ENCODE data around the gene ZNF592. TPM values are rescaled to one million over a fixed set of nuclear protein-coding genes. Genes with fewer than 3 reads are reported as not detected.

Gene ZNF592
- total RNA-seq, 1 experiment from 2014 or later, result 34.6 TPM

- H3K36me3 Mint-ChIP-seq (ENCODE audit: insufficient read depth in 1 of 3, low read depth in 3 of 3), result peaks cover 9 to 64% (median 43%) of the 10 kb centered on the region in 3 experiments; a peak in 6 of 7 replicates
These were observed 50.1 kb downstream of the ZNF592 start for GRCh38 chr15:84798436-84798946.

More at GRCh38 chr15:84798436-84798946, 50.1 kb downstream of the ZNF592 start:
- Histone ChIP-seq H3K79me1 (ENCODE audit: insufficient read depth, low read depth, low read length, poor library complexity, severe bottlenecking) (no peaks in the 10 kb centered on the region), H4K5ac (ENCODE audit: insufficient read length, low read depth, low read length) (no peak overlapping the region), H3K14ac (ENCODE audit: insufficient read depth, low read length) (no peak overlapping the region), H3K9me3 (ENCODE audit: control insufficient read depth, low read depth, low read length) (no peaks in the 10 kb centered on the region), H3K4ac (ENCODE audit: low read depth, low read length) (no peak overlapping the region), H4K8ac (replicated peaks; ENCODE audit: insufficient read length, low read depth, low read length) (no peak overlapping the region), H2BK120ac (ENCODE audit: low read depth, low read length, poor library complexity, severe bottlenecking) (no peak overlapping the region), H3K9ac (ENCODE audit: extremely low read depth, insufficient read length, low read length) (no peak overlapping the region), H3K4me2 (ENCODE audit: insufficient read depth, insufficient read length, low read length) (no peak overlapping the region), H3K18ac (ENCODE audit: insufficient read length, low read depth, low read length) (no peak overlapping the region), H3T11ph (ENCODE audit: low read length) (no peak overlapping the region), H3K79me2 (ENCODE audit: insufficient read depth, low read length) (no peaks in the 10 kb centered on the region), H3K27me3 (ENCODE audit: insufficient read depth, low read length) (no peaks in the 10 kb centered on the region), H3K4me1 (ENCODE audit: insufficient read depth, low read length) (no peaks in the 10 kb centered on the region), H3K23me2 (ENCODE audit: insufficient read length, low read depth, low read length, poor library complexity, severe bottlenecking) (no peaks in the 10 kb centered on the region), H2BK5ac (ENCODE audit: insufficient read length, low read length) (no peak overlapping the region), H2BK15ac (ENCODE audit: low read depth, low read length) (no peak overlapping the region), H3K23ac (ENCODE audit: insufficient read length, low read depth, low read length) (no peak overlapping the region), H2BK20ac (ENCODE audit: low read depth, low read length, poor library complexity, severe bottlenecking) (no peak overlapping the region), H3K56ac (ENCODE audit: insufficient read length, low read depth, low read length) (no peak overlapping the region), H4K20me1 (ENCODE audit: control insufficient read depth, insufficient read depth, insufficient read length) (no peaks in the 10 kb centered on the region), H4K91ac (ENCODE audit: insufficient read length, low read depth, low read length) (no peak overlapping the region), H2AK5ac (ENCODE audit: insufficient read length, low read length) (no peak overlapping the region), H2AFZ (ENCODE audit: low read length) (no peak overlapping the region), H2BK12ac (ENCODE audit: insufficient read length, low read depth, low read length) (no peak overlapping the region), H3K27ac (ENCODE audit: insufficient read length, low read depth, low read length) (no peak overlapping the region)
- H3K27ac Mint-ChIP-seq, result no peak overlapping the region
- H3K9me3 Mint-ChIP-seq, result no peaks in the 10 kb centered on the region
- no peaks in the 10 kb centered on the region for H3K27me3 Mint-ChIP-seq (ENCODE audit: low read depth)
- TF ChIP-seq CTCF (conservative IDR thresholded peaks at IDR 0.05), result no peak
- no peak for DNase-seq
- no CpG with 5 or more reads among the region's 21 CpGs for WGBS (ENCODE audit: extremely low coverage, insufficient read length, low lambda C conversion rate)
- H3K4me1 Mint-ChIP-seq, result no peaks in the 10 kb centered on the region
- H3K4me3 Mint-ChIP-seq, result no peak overlapping the region

All from H9 (cell line).